HG02759 (cell line): ENCODE measurements around the gene CFAP73.

ENCODE experiments used
- ATAC-seq: cut with Tn5 transposase; IDR thresholded peaks from one replicate; pipeline ENCODE4 v1.9.1; 2021; ENCODE audit warnings: mild to moderate bottlenecking, moderate library complexity; ENCODE audit not compliant: unreplicated experiment

Gene CFAP73

GRCh38 chr12:113208041-113208934 lies 58.8 kb downstream of the CFAP73 start:
- peak; percentile 80 for ATAC-seq
